ENCODE results near the gene GALNT13.

DNA sequence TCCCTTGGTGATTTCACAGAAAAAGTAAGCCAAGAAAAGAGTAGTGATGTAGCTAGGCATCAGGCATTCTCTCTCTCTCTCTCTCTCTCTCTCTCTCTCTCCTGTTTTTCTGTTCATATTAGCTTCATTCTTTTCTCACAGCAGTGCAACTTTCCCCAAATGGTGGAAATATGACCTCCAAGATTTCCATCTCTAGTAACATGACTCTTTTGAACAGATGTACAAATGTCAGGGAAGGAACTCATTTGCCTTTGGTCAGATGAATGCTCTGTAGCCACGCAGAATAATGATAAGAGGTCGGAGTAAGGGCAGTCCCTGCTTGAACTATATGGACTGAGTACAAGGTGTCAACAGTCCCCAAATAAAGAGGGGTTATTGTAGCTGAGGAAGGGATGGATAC is 316.2 kb downstream of the GALNT13 start:
- no peak for TF ChIP-seq POLR2AphosphoS5 (IDR thresholded peaks at IDR 0.05; ENCODE audit: low read depth, low read length)
- TF ChIP-seq SIN3A (IDR thresholded peaks at IDR 0.05; ENCODE audit: borderline replicate concordance, insufficient read depth, low read length), result no peak

All from PFSK-1 (cell line).